HUES48 (cell line): ENCODE results near the gene STK39.

Experiments
- H3K27ac ChIP-seq: one replicate; pipeline ENCODE4 v1.7.0; 2013; ENCODE audit warnings: low read depth, low read length, inconsistent platforms
- H3K27me3 ChIP-seq: 2 replicates; pipeline ENCODE4 v1.6.1; 2013; ENCODE audit warnings: mild to moderate bottlenecking, low read length; ENCODE audit not compliant: control insufficient read depth, insufficient read depth
- H3K36me3 ChIP-seq: 2 replicates; pipeline ENCODE4 v1.6.1; 2013; ENCODE audit warnings: low read length; ENCODE audit not compliant: control insufficient read depth, insufficient read depth
- H3K4me1 ChIP-seq: 2 replicates; pipeline ENCODE4 v1.6.1; 2013; ENCODE audit warnings: mild to moderate bottlenecking, low read length; ENCODE audit not compliant: control insufficient read depth, insufficient read depth
- H3K4me3 ChIP-seq: 2 replicates; pipeline ENCODE4 v1.5.1; 2013; ENCODE audit warnings: mild to moderate bottlenecking, low read depth, low read length
- H3K9ac ChIP-seq: 2 replicates; pipeline ENCODE4 v1.6.1; 2013; ENCODE audit warnings: mild to moderate bottlenecking, low read depth, low read length, moderate library complexity
- H3K9me3 ChIP-seq: 2 replicates; pipeline ENCODE4 v1.6.1; 2013; ENCODE audit warnings: low read length; ENCODE audit not compliant: control insufficient read depth, insufficient read depth

The STK39 gene

DNA sequence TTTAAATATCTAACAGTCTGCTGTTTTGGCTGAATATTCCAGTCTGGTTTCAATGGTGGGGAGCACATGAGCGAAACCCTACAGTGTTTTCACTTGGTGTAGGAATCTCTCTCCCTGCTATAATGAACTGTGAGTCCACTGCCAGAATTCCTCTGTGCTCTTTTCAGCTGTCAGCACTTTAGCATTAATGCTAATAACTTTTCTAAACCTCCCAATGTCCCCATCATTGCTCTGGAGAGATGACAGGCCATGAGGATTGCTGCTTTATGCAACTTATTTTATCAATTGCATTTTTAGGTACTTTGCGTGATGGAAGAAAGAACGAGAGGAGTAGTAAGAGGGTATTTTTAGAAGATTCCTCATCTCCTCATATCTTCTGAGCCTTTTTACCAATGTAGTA, 25.3 kb downstream of the STK39 start:
- H3K27ac ChIP-seq, result no peak overlapping the region
- H3K4me3 ChIP-seq, result no peak overlapping the region
- no peak overlapping the region for H3K9ac ChIP-seq
- peaks cover 11% of the 10 kb centered on the region for H3K4me1 ChIP-seq
- no peaks in the 10 kb centered on the region for H3K36me3 ChIP-seq
- H3K27me3 ChIP-seq, result no peaks in the 10 kb centered on the region
- H3K9me3 ChIP-seq, result no peaks in the 10 kb centered on the region

DNA sequence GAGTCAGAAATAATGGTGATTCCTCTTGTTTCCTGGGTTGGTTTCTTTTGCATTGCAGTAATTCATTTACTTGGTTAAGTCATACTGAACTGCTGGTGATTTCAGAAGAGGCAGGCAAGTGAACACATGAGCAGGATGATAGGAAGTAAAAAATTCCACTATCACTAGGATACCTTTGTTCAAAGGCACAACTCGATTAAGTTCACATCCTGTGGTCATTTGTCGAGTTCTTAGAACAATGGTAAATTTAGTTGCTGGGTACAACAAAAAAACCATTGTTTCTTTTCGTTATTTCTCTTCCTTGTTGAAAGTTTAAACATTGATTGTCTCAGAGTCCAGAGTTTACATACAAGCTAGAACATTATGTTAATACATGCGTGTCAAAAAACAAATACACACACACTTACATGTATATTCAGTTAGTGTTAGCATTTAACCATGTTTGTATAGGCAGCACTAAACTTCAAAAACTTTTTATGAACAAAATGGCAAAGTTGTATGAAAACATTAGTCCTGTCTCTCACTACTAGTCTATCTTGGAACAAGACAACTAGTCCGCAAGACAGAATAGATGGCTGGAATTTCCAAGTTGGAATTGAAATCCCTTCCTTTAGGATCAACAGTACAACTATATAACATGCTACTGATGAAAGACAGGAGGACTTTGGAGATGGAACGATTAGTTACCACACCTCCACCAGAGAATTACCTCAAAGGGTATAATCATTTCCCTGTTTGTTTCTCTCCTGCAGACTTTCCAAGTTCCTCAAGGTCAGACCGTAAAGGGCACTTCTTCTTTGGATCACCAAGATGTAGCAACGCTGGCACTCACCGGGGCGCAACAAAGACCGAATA, 26.2 kb downstream of the STK39 start:
- H3K9me3 ChIP-seq, result no peaks in the 10 kb centered on the region
- H3K4me1 ChIP-seq, result peaks cover 11% of the 10 kb centered on the region
- no peaks in the 10 kb centered on the region for H3K27me3 ChIP-seq
- no peak overlapping the region for H3K27ac ChIP-seq
- H3K4me3 ChIP-seq, result no peak overlapping the region
- no peaks in the 10 kb centered on the region for H3K36me3 ChIP-seq
- no peak overlapping the region for H3K9ac ChIP-seq

DNA sequence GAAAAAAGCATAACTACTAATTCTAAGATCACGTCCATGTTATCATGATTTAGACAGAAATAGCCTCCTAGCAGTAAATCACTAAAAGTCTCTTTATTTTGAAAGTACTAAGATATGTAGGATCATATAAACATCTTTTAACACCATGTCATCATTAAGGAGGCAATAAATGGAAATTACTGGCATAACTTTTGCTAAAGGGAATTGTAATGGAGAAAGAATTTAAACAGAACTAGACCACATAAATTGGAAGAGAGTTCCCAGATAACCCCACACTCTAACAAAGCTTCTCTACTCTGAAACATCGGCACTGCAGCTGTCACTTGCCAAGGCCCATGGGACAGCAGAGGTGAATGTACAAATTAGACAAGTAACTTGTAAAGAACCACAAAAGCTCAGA, 29.5 kb downstream of the STK39 start:
- peaks cover 11% of the 10 kb centered on the region for H3K4me1 ChIP-seq
- H3K27ac ChIP-seq, result no peak overlapping the region
- H3K9ac ChIP-seq, result no peak overlapping the region
- no peaks in the 10 kb centered on the region for H3K27me3 ChIP-seq
- no peak overlapping the region for H3K4me3 ChIP-seq
- no peaks in the 10 kb centered on the region for H3K36me3 ChIP-seq
- H3K9me3 ChIP-seq, result no peaks in the 10 kb centered on the region

DNA sequence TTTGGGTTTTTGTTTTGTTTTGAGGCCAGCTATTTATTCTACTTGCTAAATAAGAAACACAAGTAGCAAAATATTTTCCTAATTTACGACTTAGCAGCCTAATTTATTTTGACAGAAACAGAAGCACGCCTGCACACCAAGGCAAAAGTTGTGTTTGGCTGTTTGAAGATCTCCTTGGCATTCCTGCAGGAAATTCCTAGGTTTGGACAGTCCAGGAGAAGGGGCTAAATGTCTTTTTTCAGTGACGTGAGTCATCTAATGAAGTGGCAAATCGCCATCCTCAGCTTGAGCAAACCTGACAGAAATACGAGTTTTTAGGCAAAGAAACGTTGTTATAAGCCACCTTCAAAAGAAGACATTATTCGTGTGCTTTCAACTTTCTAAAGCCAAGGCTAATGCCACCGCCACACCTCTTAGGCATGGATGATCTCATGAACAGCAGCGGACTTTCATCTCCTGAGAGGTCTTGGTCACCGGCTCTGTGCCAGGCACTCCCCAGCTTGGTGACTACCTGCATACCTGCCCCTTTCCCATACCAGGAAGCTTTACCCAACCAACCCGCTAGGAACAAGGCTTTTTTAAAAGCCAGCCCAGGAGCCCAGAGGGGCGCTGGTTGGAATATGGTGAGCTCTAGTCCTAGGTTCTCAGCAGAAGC, 30.9 kb downstream of the STK39 start:
- H3K9me3 ChIP-seq, result no peaks in the 10 kb centered on the region
- H3K4me3 ChIP-seq, result no peak overlapping the region
- no peaks in the 10 kb centered on the region for H3K36me3 ChIP-seq
- H3K27me3 ChIP-seq, result no peaks in the 10 kb centered on the region
- peaks cover 18% of the 10 kb centered on the region for H3K4me1 ChIP-seq
- H3K27ac ChIP-seq, result no peak overlapping the region
- no peak overlapping the region for H3K9ac ChIP-seq

DNA sequence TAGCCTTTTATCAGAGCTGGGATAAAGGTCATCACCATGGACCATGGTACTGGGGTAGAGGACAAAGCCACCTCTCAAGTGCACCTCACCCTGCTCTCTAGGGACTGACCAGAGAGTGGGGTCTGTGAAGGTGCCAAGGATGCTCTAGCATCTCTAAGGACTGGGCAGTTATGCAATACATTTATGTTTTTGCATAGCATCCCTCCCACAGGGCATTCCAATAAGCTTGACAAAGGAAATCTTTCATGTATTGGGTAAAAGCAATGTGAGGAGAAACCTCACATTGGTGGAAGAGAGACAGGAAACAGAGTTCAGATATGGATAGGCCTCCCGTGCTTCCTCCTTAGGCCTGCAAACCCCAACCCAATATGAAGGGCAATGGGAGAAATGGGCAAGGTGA, 31.6 kb downstream of the STK39 start:
- no peak overlapping the region for H3K4me3 ChIP-seq

DNA sequence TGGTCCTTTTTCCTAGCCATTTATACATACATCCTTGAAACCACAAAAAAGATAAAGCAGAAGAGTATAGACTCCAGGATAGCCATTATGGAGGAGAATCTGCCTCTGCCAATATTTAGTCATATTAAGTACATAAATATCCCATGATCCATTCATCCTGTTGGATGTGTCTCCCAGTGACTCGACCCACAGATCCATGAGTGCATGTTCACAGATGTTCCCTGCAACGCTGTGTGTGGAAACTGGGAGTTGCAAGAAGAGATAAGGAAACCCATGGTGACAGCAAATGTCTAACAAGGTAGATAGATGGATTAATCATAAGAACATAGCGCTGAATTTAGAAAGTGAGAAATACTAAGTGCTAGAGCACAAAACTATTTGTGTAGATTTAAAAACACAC, 34.5 kb downstream of the STK39 start:
- no peak overlapping the region for H3K4me3 ChIP-seq
- no peaks in the 10 kb centered on the region for H3K9me3 ChIP-seq
- H3K27me3 ChIP-seq, result no peaks in the 10 kb centered on the region
- no peaks in the 10 kb centered on the region for H3K36me3 ChIP-seq
- H3K9ac ChIP-seq, result no peak overlapping the region
- H3K4me1 ChIP-seq, result peaks cover 11% of the 10 kb centered on the region
- no peak overlapping the region for H3K27ac ChIP-seq

More for the DNA sequence above, 31.6 kb downstream of the STK39 start:
- H3K27me3 ChIP-seq, result no peaks in the 10 kb centered on the region
- H3K36me3 ChIP-seq, result no peaks in the 10 kb centered on the region
- H3K4me1 ChIP-seq, result peaks cover 12% of the 10 kb centered on the region
- no peak overlapping the region for H3K9ac ChIP-seq
- H3K27ac ChIP-seq, result no peak overlapping the region
- no peaks in the 10 kb centered on the region for H3K9me3 ChIP-seq

DNA sequence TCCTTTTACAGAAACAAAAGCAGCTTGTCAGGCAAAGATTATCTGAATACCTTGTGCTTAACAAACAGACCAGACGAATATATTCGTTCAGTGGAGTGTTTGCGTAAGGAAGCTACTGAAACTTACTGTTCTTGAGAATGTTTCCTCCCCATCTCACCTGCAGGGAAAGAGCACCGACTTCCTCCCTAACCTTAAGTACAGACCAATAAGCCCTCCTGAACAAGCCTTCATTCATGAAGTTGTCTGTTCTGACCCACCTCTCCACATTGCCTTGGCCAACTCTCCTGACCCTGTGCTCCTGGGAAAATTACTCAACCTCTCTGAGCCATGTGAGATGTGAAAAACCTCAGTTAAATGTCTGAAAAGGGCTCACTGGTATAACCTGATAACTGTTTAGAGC, 35.2 kb downstream of the STK39 start:
- no peaks in the 10 kb centered on the region for H3K9me3 ChIP-seq
- H3K27ac ChIP-seq, result peak overlapping the region; percentile 0
- H3K4me1 ChIP-seq, result peaks cover 11% of the 10 kb centered on the region
- no peaks in the 10 kb centered on the region for H3K27me3 ChIP-seq
- no peak overlapping the region for H3K9ac ChIP-seq
- no peaks in the 10 kb centered on the region for H3K36me3 ChIP-seq
- H3K4me3 ChIP-seq, result no peak overlapping the region

DNA sequence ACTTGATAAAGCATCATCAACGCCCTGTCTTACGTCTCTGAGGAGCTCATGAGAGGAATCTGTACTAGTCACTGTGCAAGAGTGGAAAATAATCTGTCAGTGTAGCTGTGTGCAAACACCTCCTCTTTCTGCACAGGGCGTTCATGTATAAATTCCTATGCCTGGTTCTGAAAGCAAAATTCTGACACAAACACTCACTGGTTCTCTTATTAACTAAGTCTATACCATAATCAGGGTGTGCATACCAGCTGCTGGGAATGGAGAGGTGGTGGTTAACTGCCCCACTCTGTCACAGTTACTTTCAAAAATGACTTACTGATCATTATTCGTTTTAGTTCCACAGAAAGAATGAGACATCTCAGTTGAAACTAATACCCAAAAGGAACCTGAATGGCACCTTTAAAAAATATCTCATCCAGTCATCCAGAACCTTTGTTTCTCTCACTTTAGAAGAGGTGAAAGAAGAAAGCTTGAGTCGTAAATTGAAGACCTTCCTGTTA, 35.7 kb downstream of the STK39 start:
- Histone ChIP-seq H3K27me3 (no peaks in the 10 kb centered on the region), H3K9me3 (no peaks in the 10 kb centered on the region), H3K27ac (peak overlapping the region; percentile 0), H3K4me3 (no peak overlapping the region), H3K9ac (no peak overlapping the region), H3K4me1 (peaks cover 11% of the 10 kb centered on the region), H3K36me3 (no peaks in the 10 kb centered on the region)

DNA sequence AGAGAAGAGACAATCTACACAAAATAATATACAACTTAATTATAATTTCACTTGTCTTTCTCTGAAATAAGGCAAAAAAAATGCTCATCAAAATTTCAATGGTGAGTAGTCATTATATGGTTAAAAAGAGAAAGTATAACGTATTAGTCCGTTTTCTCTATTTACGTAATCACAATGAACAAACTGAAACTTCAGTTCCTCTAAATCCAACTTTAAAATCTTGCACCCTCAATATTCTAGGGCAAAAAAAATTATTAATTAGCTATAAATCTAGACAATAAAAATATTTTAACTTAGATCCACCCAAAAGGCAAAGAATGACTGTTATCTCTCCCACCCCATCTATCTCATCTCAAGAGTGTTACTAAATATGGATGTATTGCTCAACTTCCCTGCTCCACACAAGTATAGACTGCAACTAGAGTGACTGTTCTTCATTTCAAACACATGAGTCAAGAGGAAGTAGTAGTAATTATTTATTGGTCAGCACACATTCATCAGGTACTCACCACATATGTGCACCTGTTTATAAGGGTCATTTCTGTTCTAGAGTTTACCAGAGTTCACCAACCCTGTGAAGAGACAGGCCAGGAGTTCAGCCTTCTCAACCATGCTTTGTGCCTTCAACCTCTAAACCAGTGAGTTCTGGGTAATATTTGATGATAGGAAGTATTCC, 36.4 kb downstream of the STK39 start:
- no peaks in the 10 kb centered on the region for H3K36me3 ChIP-seq
- no peaks in the 10 kb centered on the region for H3K27me3 ChIP-seq
- H3K4me3 ChIP-seq, result no peak overlapping the region
- no peaks in the 10 kb centered on the region for H3K9me3 ChIP-seq
- no peak overlapping the region for H3K9ac ChIP-seq
- H3K27ac ChIP-seq, result no peak overlapping the region
- H3K4me1 ChIP-seq, result peaks cover 11% of the 10 kb centered on the region

DNA sequence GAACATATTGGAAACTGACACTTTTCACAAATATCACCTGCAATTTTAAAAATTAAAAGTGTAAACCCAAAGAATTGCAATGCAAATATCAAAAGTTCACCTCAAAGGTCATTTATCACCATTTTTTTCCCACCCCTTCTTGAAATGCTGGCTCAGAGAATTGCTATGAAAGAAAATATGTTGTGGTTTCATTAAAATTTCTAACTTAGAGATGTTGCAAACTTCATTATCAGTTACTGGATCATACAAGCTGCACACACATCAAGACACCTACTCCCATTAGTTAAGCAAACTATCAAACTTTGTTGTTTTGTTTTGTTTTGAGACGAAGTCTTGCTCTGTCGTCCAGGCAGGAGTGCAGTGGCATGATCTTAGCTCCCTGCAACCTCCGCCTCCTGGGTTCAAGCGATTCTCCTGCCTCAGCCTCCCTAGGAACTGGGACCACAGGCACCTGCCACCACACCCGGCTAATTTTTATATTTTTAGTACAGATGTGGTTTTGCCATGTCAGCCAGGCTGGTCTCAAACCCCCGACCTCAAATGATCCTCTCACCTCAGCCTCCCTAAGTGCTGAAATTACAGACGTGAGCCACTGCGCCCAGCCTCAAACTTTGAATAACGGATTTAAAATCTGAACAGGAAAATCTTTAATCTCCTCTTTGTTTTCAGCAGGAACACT, 37.0 kb downstream of the STK39 start:
- Histone ChIP-seq H3K4me1 (peaks cover 11% of the 10 kb centered on the region), H3K9ac (no peak overlapping the region), H3K36me3 (no peaks in the 10 kb centered on the region), H3K27ac (no peak overlapping the region), H3K27me3 (no peaks in the 10 kb centered on the region), H3K4me3 (no peak overlapping the region), H3K9me3 (no peaks in the 10 kb centered on the region)
